Spleen (tissue), 11 donors: ENCODE measurements around the gene WDR33. TPM values are rescaled to one million over a fixed set of nuclear protein-coding genes. Genes with fewer than 3 reads are reported as not detected.

Source experiments
- DNase-seq: peaks from one replicate; pipeline ENCODE4 v3.0.0-alpha.2; 2020
- H3K27ac ChIP-seq, 8 donors: fragments of 200-600 bp; sonication (generic) in 7 of 8; 1 replicate in 4 of 8; 2 replicates in 4 of 8; pipeline versions ENCODE4 v1.5.0 to v1.8.0; 2016 to 2021; ENCODE audit warnings: inconsistent platforms in 4 of 8, mild to moderate bottlenecking in 4 of 8, moderate library complexity in 1 of 8
- H3K27me3 ChIP-seq, 7 donors: fragments of 200-600 bp; sonication (generic) in 6 of 7; replicated peaks in 1 of 7; 1 replicate in 4 of 7; 2 replicates in 3 of 7; pipeline versions ENCODE4 v1.5.0 to v1.8.0; 2016 to 2021; ENCODE audit warnings: inconsistent platforms in 3 of 7, mild to moderate bottlenecking in 1 of 7
- H3K36me3 ChIP-seq, 6 donors: fragments of 200-600 bp; sonication (generic) in 5 of 6; 1 replicate in 4 of 6; 2 replicates in 2 of 6; pipeline versions ENCODE4 v1.5.0 to v1.8.0; 2016 to 2021; ENCODE audit warnings: inconsistent platforms in 2 of 6
- H3K4me1 ChIP-seq, 6 donors: fragments of 200-600 bp; sonication (generic) in 5 of 6; 1 replicate in 3 of 6; 2 replicates in 3 of 6; pipeline versions ENCODE4 v1.5.0 to v1.8.0; 2016 to 2021; ENCODE audit warnings: inconsistent platforms in 3 of 6
- H3K4me3 ChIP-seq, 8 donors: fragments of 200-600 bp; sonication (generic) in 7 of 8; 1 replicate in 4 of 8; 2 replicates in 4 of 8; pipeline versions ENCODE4 v1.5.0 to v1.8.0; 2016 to 2021; ENCODE audit warnings: inconsistent platforms in 4 of 8, mild to moderate bottlenecking in 4 of 8, moderate library complexity in 2 of 8
- H3K9me3 ChIP-seq, 8 donors: fragments of 200-600 bp; sonication (generic) in 7 of 8; 1 replicate in 4 of 8; 2 replicates in 4 of 8; pipeline versions ENCODE4 v1.5.0 to v1.8.0; 2016 to 2021; ENCODE audit warnings: inconsistent platforms in 4 of 8
- POLR2A ChIP-seq, 3 donors: fragments of 450-650 bp; IDR thresholded peaks; one replicate each; pipeline ENCODE4 v1.5.1; 2017; ENCODE audit warnings: antibody characterized with exemption in 3 of 3, mild to moderate bottlenecking in 1 of 3
- POLR2AphosphoS5 ChIP-seq, 3 donors: sonication (generic); formaldehyde crosslinking; IDR thresholded peaks; one replicate each; pipeline ENCODE4 v1.5.1; 2017; ENCODE audit warnings: antibody characterized with exemption in 3 of 3
- WGBS, 5 donors: extraction: QIAGEN DNeasy Blood & Tissue Kit in 3 of 5; methylation state at CpG; one replicate each; pipeline versions ENCODE4 v1.1.5 to v1.1.7; 2013 to 2018; 5-methylcytosine and 5-hydroxymethylcytosine counted together
- intact Hi-C: fragments of 100-400 bp; cut with DNase I; formaldehyde crosslinking; loops from one replicate; pipeline ENCODE4 v1.15.0; 2023; ENCODE audit warnings: low total_unique reads
- polyA plus RNA-seq, 3 donors: library from polyadenylated mRNA; stranded (reverse); fragments of 200-250 nt; gene quantifications; one replicate each; pipeline ENCODE4 v1.2.1, GENCODE V29; 2013
- total RNA-seq, 7 donors: library from RNA; depleted of rRNA in 3 of 7; stranded (reverse); fragments of >200 nt in 3 of 7; fragmentation: NEBNext Ultra II Directional in 4 of 7; extraction: Animal tissue kit (Norgen Biotek cat#: 25700) in 4 of 7; gene quantifications; one replicate each; pipeline versions ENCODE4 v1.1.0 to v1.2.1, GENCODE V29; 2016 to 2021
- TF ChIP-seq, protein P1 (sequence below), 11 experiments: fragments of 200-600 bp in 7 of 11; fragments of 450-650 bp in 4 of 11; sonication (generic) in 4 of 11; IDR thresholded peaks in 8 of 11; conservative IDR thresholded peaks in 3 of 11; 1 replicate in 7 of 11; 2 replicates in 4 of 11; pipeline versions ENCODE4 v1.4.0 to v1.8.0; 2016 to 2021; ENCODE audit warnings: antibody characterized with exemption in 11 of 11, inconsistent platforms in 4 of 11, mild to moderate bottlenecking in 1 of 11
- donor health status: healthy with polysubstance abuse.
- donor health status: DM: no; HTN: no; CAD: no; lungs with moderate emphysema.
- donor health status: DM: no; HTN: no; CAD: no.
- donor health status: Bipolar disorder and iron deficiency.
- donor health status: healthy.
- donor health status: DM: no; HTN: no; CAD: no.
- donor health status: DM: yes; HTN: yes; CAD: no.

WDR33 gene
- total and polyA plus RNA-seq, 10 donors = 15.4 to 85.3 (median 63.1) TPM

GRCh38 chr2:127702395-127703009, 108.5 kb downstream of the WDR33 start:
- Histone ChIP-seq H3K4me1 (peaks cover 19 to 57% (median 43%) of the 10 kb centered on the region in 6 donors), H3K9me3 (no peaks in the 10 kb centered on the region), H3K36me3 (peaks cover 0 to 45% (median 22%) of the 10 kb centered on the region in 6 donors), H3K27ac (peak overlapping the region; percentile 95 to 99 (median 96)), H3K4me3 (peak overlapping the region; percentile 33 to 83 (median 72)), H3K27me3 (no peaks in the 10 kb centered on the region)
- WGBS, 5 donors = 50 to 65% (median 58%) methylated on average over 19 of the region's 19 CpGs
- TF ChIP-seq POLR2A (IDR thresholded peaks at IDR 0.05) = no peak
- TF ChIP-seq POLR2AphosphoS5 (IDR thresholded peaks at IDR 0.05) = no peak
- TF ChIP-seq, protein P1, sequence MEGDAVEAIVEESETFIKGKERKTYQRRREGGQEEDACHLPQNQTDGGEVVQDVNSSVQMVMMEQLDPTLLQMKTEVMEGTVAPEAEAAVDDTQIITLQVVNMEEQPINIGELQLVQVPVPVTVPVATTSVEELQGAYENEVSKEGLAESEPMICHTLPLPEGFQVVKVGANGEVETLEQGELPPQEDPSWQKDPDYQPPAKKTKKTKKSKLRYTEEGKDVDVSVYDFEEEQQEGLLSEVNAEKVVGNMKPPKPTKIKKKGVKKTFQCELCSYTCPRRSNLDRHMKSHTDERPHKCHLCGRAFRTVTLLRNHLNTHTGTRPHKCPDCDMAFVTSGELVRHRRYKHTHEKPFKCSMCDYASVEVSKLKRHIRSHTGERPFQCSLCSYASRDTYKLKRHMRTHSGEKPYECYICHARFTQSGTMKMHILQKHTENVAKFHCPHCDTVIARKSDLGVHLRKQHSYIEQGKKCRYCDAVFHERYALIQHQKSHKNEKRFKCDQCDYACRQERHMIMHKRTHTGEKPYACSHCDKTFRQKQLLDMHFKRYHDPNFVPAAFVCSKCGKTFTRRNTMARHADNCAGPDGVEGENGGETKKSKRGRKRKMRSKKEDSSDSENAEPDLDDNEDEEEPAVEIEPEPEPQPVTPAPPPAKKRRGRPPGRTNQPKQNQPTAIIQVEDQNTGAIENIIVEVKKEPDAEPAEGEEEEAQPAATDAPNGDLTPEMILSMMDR (IDR thresholded peaks at IDR 0.05 in 8 of 11, conservative IDR thresholded peaks at IDR 0.05 in 3 of 11) = no peak
- intact Hi-C loops = no loop called here
- DNase-seq = no peak

DNA sequence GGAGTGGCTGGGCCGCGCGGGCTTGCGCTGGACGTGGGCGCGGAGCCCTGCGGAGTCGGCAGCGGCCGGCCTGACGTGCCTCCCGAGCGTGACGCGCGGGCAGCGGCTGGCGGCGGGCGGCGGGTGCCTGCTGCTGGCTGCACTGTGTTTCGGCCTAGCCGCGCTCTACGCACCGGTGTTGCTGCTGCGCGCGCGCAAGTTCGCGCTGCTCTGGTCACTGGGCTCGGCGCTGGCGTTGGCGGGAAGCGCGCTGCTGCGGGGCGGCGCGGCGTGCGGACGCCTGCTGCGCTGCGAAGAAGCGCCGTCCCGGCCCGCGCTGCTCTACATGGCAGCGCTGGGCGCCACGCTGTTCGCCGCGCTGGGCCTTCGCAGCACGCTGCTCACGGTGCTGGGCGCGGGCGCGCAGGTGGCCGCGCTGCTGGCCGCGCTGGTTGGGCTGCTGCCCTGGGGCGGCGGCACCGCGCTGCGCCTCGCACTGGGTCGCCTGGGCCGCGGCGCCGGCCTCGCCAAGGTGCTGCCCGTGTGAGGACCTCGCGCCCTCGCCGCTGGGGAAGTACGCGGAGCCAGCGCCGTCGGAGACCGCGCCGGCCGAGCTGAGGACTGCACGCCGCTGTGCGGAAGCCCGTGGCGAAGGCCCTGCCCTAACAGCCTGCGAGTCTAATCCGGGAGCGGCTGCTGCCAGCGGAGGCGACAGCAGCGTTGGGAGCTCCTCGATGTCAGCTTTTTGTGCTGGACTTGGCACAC, 109.1 kb downstream of the WDR33 start:
- WGBS, 5 donors = 0 to 14% (median 0%) methylated on average over 1 to 108 of the region's 108 CpGs
- H3K36me3 ChIP-seq = peaks cover 0 to 38% (median 17%) of the 10 kb centered on the region in 6 donors
- peaks cover 19 to 57% (median 43%) of the 10 kb centered on the region in 6 donors for H3K4me1 ChIP-seq
- peak; percentile 97 for DNase-seq
- intact Hi-C loops = no loop called here
- peak overlapping the region; percentile 33 to 83 (median 72) for H3K4me3 ChIP-seq
- TF ChIP-seq POLR2A (IDR thresholded peaks at IDR 0.05) (peak in 1 of 3 donors; percentile 28), POLR2AphosphoS5 (IDR thresholded peaks at IDR 0.05) (peak; percentile 83 to 94 (median 90))
- TF ChIP-seq, protein P1 (IDR thresholded peaks at IDR 0.05 in 8 of 11, conservative IDR thresholded peaks at IDR 0.05 in 3 of 11) = peak in 10 of 11 experiments; percentile 20 to 69 (median 43)
- H3K27ac ChIP-seq = peak overlapping the region; percentile 95 to 99 (median 96)
- no peaks in the 10 kb centered on the region for H3K9me3 ChIP-seq
- H3K27me3 ChIP-seq = no peaks in the 10 kb centered on the region

DNA sequence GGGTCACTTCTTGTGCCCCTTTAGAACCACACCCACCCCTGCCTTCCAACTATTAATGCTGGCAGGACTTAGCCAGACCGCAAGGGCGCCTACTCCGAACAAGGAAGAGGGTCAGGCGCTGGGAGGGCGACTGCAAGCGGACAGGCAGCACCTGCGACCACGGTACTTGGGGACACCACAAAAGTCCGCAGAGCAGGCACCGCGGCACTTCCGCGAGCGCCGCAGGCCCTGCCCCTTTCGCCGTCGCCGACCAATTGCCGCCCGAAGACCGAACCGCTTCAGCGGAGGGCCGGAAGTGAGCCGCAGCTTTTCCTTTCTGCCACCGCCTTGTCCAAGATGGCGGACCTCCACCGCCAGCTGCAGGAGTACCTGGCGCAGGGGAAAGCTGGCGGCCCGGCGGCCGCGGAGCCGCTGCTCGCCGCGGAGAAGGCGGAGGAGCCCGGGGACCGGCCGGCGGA, 109.7 kb downstream of the WDR33 start, which contains the start of gene SFT2D3:
SFT2D3 (plus strand) TSS at position 305 of the 458 bp plus-strand sequence; CDS start at position 337, 32 bp downstream.
- 0% methylated on average over 6 to 44 of the region's 44 CpGs for WGBS, 5 donors
- Histone ChIP-seq H3K4me3 (peak within 1 kb of the TSS; percentile 33 to 83 (median 72)), H3K27me3 (no peaks in the 10 kb centered on the region), H3K27ac (peak within 1 kb of the TSS; percentile 95 to 99 (median 96)), H3K36me3 (peaks cover 0 to 32% (median 11%) of the 10 kb centered on the region in 6 donors), H3K4me1 (peaks cover 19 to 52% (median 43%) of the 10 kb centered on the region in 6 donors), H3K9me3 (no peaks in the 10 kb centered on the region)
- DNase-seq = peak; percentile 99
- intact Hi-C loops = no loop called here
- TF ChIP-seq POLR2AphosphoS5 (IDR thresholded peaks at IDR 0.05) = peak; percentile 96 to 98 (median 96)
- TF ChIP-seq, protein P1 (IDR thresholded peaks at IDR 0.05 in 8 of 11, conservative IDR thresholded peaks at IDR 0.05 in 3 of 11) = peak in 1 of 11 experiments; percentile 7
- TF ChIP-seq POLR2A (IDR thresholded peaks at IDR 0.05) = peak; percentile 65 to 85 (median 80)
